Liver (tissue), 9 donors: Measurements from ENCODE around the gene HLA-F. TPM values are rescaled to one million over a fixed set of nuclear protein-coding genes. Genes with fewer than 3 reads are reported as not detected.

Experiments
- DNase-seq: peaks from one replicate; pipeline ENCODE4 v3.0.0-alpha.2; 2017; ENCODE audit warnings: low spot score
- H3K27ac ChIP-seq, 2 donors: one replicate each; pipeline ENCODE4 v1.7.0; 2013; ENCODE audit warnings: inconsistent platforms in 2 of 2, low read length in 2 of 2, control low read depth in 1 of 2, low read depth in 1 of 2, mild to moderate bottlenecking in 1 of 2
- H3K27me3 ChIP-seq, 4 donors: one replicate each; pipeline versions ENCODE4 v1.6.1 to v1.7.0; 2013; ENCODE audit warnings: low read length in 3 of 4, inconsistent platforms in 1 of 4, mild to moderate bottlenecking in 1 of 4, moderate library complexity in 1 of 4; ENCODE audit not compliant: control insufficient read depth in 4 of 4, insufficient read depth in 4 of 4
- H3K36me3 ChIP-seq, 4 donors: one replicate each; pipeline versions ENCODE4 v1.6.1 to v1.7.0; 2013; ENCODE audit warnings: low read length in 3 of 4, mild to moderate bottlenecking in 3 of 4, low read depth in 1 of 4, moderate library complexity in 1 of 4; ENCODE audit not compliant: control insufficient read depth in 4 of 4, insufficient read depth in 3 of 4
- H3K4me1 ChIP-seq, 4 donors: one replicate each; pipeline versions ENCODE4 v1.6.1 to v1.7.0; 2013; ENCODE audit warnings: low read length in 3 of 4, mild to moderate bottlenecking in 3 of 4, moderate library complexity in 1 of 4; ENCODE audit not compliant: control insufficient read depth in 4 of 4, insufficient read depth in 4 of 4
- H3K4me3 ChIP-seq, 3 donors: one replicate each; pipeline versions ENCODE4 v1.6.1 to v1.7.0; 2013; ENCODE audit warnings: low read length in 3 of 3, control low read depth in 1 of 3, low read depth in 1 of 3, mild to moderate bottlenecking in 1 of 3
- H3K9ac ChIP-seq, 2 donors: one replicate each; pipeline ENCODE4 v1.7.0; 2013; ENCODE audit warnings: low read length in 2 of 2, mild to moderate bottlenecking in 2 of 2, moderate library complexity in 2 of 2, control low read depth in 1 of 2, low read depth in 1 of 2
- H3K9me3 ChIP-seq, 4 donors: one replicate each; pipeline versions ENCODE4 v1.6.1 to v1.7.0; 2013; ENCODE audit warnings: low read length in 3 of 4; ENCODE audit not compliant: control insufficient read depth in 4 of 4
- EGR1 ChIP-seq, 2 donors: IDR thresholded peaks; 2 replicates each; pipeline ENCODE4 v1.6.1; 2016 to 2018; ENCODE audit warnings: antibody characterized with exemption in 2 of 2, low read depth in 2 of 2
- FOXA1 ChIP-seq: IDR thresholded peaks from 2 replicates; pipeline ENCODE4 v1.6.1; 2016; ENCODE audit warnings: antibody characterized with exemption
- FOXA2 ChIP-seq: IDR thresholded peaks from 2 replicates; pipeline ENCODE4 v1.6.1; 2016; ENCODE audit warnings: antibody characterized with exemption
- GABPA ChIP-seq, 2 donors: IDR thresholded peaks in 1 of 2; conservative IDR thresholded peaks in 1 of 2; 2 replicates each; pipeline ENCODE4 v1.6.1; 2016; ENCODE audit warnings: antibody characterized with exemption in 2 of 2, mild to moderate bottlenecking in 1 of 2, moderate library complexity in 1 of 2
- HNF4A ChIP-seq, 2 donors: conservative IDR thresholded peaks; 2 replicates each; pipeline ENCODE4 v1.6.1; 2016; ENCODE audit warnings: antibody characterized with exemption in 2 of 2, mild to moderate bottlenecking in 2 of 2
- HNF4G ChIP-seq: IDR thresholded peaks from 2 replicates; pipeline ENCODE4 v1.6.1; 2016; ENCODE audit warnings: antibody characterized with exemption
- JUND ChIP-seq, 2 donors: IDR thresholded peaks; 2 replicates each; pipeline ENCODE4 v1.6.1; 2016; ENCODE audit warnings: antibody characterized with exemption in 2 of 2
- NR2F2 ChIP-seq: IDR thresholded peaks from 2 replicates; pipeline ENCODE4 v1.6.1; 2016; ENCODE audit warnings: antibody characterized with exemption
- RAD21 ChIP-seq, 2 donors: IDR thresholded peaks; 2 replicates each; pipeline ENCODE4 v1.6.1; 2016; ENCODE audit warnings: antibody characterized with exemption in 2 of 2, mild to moderate bottlenecking in 2 of 2
- RXRA ChIP-seq, 2 donors: IDR thresholded peaks; 2 replicates each; pipeline ENCODE4 v1.6.1; 2017 to 2018; ENCODE audit warnings: antibody characterized with exemption in 2 of 2, mild to moderate bottlenecking in 1 of 2
- SP1 ChIP-seq: IDR thresholded peaks from 2 replicates; pipeline ENCODE4 v1.6.1; 2018; ENCODE audit warnings: antibody characterized with exemption, mild to moderate bottlenecking
- TAF1 ChIP-seq: conservative IDR thresholded peaks from 2 replicates; pipeline ENCODE4 v1.6.1; 2016; ENCODE audit warnings: antibody characterized with exemption, mild to moderate bottlenecking
- YY1 ChIP-seq: IDR thresholded peaks from 2 replicates; pipeline ENCODE4 v1.6.1; 2016; ENCODE audit warnings: antibody characterized with exemption, mild to moderate bottlenecking
- WGBS: extraction: QIAGEN DNeasy Blood & Tissue Kit; methylation state at CpG from one replicate; pipeline ENCODE4 v1.1.7; 2013; 5-methylcytosine and 5-hydroxymethylcytosine counted together
- polyA plus RNA-seq, 2 donors: library from polyadenylated mRNA; stranded (reverse) in 1 of 2; unstranded in 1 of 2; fragments of 200-250 nt in 1 of 2; fragments of >200 nt in 1 of 2; fragmentation: Nextera tagmentation in 1 of 2; extraction: Ambion mirVana in 1 of 2; gene quantifications; one replicate each; pipeline versions ENCODE4 v1.2.1 to v1.2.3, GENCODE V29; 2013 to 2015
- total RNA-seq, 2 donors: library from RNA; depleted of rRNA; stranded (reverse); fragments of >200 nt; gene quantifications; one replicate each; pipeline ENCODE4 v1.2.3, GENCODE V29; 2014
- TF ChIP-seq, protein P1 (sequence below): IDR thresholded peaks from 2 replicates; pipeline ENCODE4 v1.6.1; 2016; ENCODE audit warnings: antibody characterized with exemption, mild to moderate bottlenecking
- TF ChIP-seq, protein P2 (sequence below): IDR thresholded peaks from 2 replicates; pipeline ENCODE4 v1.6.1; 2016; ENCODE audit warnings: antibody characterized with exemption
- TF ChIP-seq, protein P3 (sequence below): fragments of 150-350 bp; IDR thresholded peaks from 2 replicates; pipeline ENCODE4 v1.5.1; 2017; ENCODE audit warnings: improper control_type of control experiment, low read depth, low read length; ENCODE audit not compliant: missing input control
- TF ChIP-seq, protein P4 (sequence below): IDR thresholded peaks from 2 replicates; pipeline ENCODE4 v1.6.1; 2016; ENCODE audit warnings: antibody characterized with exemption
- TF ChIP-seq, protein P5 (sequence below): IDR thresholded peaks from 2 replicates; pipeline ENCODE4 v1.6.1; 2016; ENCODE audit warnings: antibody characterized with exemption
- donor health status: healthy.
- donor health status: healthy.
- donor health status: healthy.
- donor health status: healthy.
- donor health status: healthy.

Gene HLA-F
- total and polyA plus RNA-seq, 4 donors, result 12.1 to 53.0 (median 31.8) TPM

DNA sequence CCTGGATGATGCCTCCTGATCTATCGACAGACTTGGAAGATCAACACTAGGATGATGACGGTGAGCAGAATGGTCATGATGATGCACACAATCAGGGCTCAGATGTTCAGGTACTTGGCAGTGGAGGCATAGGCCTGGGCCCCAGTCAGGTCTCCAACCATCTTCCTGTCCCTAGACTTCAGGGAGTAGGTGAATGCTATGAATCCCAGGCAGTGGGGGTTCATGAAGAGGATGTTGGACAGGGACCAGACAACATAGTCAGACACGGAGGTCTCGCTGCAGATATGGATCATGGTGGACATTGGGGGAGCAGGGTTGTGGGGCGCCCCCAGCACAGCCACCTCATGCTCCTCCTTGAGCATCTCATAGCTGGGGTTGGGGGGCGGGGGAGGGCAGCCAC lies 27.5 kb downstream of the HLA-F start:
- no peak overlapping the region for H3K27ac ChIP-seq
- TF ChIP-seq HNF4A (conservative IDR thresholded peaks at IDR 0.05) (no peak), SP1 (no peak), FOXA2 (no peak), RAD21 (IDR thresholded peaks at IDR 0.05) (no peak), JUND (IDR thresholded peaks at IDR 0.05) (no peak), NR2F2 (no peak), FOXA1 (no peak), GABPA (IDR thresholded peaks at IDR 0.05 in 1 of 2, conservative IDR thresholded peaks at IDR 0.05 in 1 of 2) (no peak), EGR1 (IDR thresholded peaks at IDR 0.05; ENCODE audit: low read depth in 2 of 2) (no peak), YY1 (no peak), RXRA (IDR thresholded peaks at IDR 0.05) (no peak), TAF1 (no peak), HNF4G (no peak)
- TF ChIP-seq, protein P1, sequence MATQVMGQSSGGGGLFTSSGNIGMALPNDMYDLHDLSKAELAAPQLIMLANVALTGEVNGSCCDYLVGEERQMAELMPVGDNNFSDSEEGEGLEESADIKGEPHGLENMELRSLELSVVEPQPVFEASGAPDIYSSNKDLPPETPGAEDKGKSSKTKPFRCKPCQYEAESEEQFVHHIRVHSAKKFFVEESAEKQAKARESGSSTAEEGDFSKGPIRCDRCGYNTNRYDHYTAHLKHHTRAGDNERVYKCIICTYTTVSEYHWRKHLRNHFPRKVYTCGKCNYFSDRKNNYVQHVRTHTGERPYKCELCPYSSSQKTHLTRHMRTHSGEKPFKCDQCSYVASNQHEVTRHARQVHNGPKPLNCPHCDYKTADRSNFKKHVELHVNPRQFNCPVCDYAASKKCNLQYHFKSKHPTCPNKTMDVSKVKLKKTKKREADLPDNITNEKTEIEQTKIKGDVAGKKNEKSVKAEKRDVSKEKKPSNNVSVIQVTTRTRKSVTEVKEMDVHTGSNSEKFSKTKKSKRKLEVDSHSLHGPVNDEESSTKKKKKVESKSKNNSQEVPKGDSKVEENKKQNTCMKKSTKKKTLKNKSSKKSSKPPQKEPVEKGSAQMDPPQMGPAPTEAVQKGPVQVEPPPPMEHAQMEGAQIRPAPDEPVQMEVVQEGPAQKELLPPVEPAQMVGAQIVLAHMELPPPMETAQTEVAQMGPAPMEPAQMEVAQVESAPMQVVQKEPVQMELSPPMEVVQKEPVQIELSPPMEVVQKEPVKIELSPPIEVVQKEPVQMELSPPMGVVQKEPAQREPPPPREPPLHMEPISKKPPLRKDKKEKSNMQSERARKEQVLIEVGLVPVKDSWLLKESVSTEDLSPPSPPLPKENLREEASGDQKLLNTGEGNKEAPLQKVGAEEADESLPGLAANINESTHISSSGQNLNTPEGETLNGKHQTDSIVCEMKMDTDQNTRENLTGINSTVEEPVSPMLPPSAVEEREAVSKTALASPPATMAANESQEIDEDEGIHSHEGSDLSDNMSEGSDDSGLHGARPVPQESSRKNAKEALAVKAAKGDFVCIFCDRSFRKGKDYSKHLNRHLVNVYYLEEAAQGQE, result no peak
- TF ChIP-seq, protein P2, sequence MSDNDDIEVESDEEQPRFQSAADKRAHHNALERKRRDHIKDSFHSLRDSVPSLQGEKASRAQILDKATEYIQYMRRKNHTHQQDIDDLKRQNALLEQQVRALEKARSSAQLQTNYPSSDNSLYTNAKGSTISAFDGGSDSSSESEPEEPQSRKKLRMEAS, result no peak
- TF ChIP-seq, protein P3, sequence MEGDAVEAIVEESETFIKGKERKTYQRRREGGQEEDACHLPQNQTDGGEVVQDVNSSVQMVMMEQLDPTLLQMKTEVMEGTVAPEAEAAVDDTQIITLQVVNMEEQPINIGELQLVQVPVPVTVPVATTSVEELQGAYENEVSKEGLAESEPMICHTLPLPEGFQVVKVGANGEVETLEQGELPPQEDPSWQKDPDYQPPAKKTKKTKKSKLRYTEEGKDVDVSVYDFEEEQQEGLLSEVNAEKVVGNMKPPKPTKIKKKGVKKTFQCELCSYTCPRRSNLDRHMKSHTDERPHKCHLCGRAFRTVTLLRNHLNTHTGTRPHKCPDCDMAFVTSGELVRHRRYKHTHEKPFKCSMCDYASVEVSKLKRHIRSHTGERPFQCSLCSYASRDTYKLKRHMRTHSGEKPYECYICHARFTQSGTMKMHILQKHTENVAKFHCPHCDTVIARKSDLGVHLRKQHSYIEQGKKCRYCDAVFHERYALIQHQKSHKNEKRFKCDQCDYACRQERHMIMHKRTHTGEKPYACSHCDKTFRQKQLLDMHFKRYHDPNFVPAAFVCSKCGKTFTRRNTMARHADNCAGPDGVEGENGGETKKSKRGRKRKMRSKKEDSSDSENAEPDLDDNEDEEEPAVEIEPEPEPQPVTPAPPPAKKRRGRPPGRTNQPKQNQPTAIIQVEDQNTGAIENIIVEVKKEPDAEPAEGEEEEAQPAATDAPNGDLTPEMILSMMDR, result no peak
- TF ChIP-seq, protein P4, sequence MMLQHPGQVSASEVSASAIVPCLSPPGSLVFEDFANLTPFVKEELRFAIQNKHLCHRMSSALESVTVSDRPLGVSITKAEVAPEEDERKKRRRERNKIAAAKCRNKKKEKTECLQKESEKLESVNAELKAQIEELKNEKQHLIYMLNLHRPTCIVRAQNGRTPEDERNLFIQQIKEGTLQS, result no peak
- TF ChIP-seq, protein P5, sequence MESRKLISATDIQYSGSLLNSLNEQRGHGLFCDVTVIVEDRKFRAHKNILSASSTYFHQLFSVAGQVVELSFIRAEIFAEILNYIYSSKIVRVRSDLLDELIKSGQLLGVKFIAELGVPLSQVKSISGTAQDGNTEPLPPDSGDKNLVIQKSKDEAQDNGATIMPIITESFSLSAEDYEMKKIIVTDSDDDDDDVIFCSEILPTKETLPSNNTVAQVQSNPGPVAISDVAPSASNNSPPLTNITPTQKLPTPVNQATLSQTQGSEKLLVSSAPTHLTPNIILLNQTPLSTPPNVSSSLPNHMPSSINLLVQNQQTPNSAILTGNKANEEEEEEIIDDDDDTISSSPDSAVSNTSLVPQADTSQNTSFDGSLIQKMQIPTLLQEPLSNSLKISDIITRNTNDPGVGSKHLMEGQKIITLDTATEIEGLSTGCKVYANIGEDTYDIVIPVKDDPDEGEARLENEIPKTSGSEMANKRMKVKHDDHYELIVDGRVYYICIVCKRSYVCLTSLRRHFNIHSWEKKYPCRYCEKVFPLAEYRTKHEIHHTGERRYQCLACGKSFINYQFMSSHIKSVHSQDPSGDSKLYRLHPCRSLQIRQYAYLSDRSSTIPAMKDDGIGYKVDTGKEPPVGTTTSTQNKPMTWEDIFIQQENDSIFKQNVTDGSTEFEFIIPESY, result no peak
- WGBS, result 89% methylated on average over 6 of the region's 6 CpGs
- no peaks in the 10 kb centered on the region for H3K27me3 ChIP-seq
- DNase-seq, result no peak
- H3K36me3 ChIP-seq, result no peaks in the 10 kb centered on the region
- H3K4me3 ChIP-seq, result no peak overlapping the region
- peaks cover 3 to 24% (median 14%) of the 10 kb centered on the region in 4 donors for H3K4me1 ChIP-seq
- no peaks in the 10 kb centered on the region for H3K9me3 ChIP-seq
- no peak overlapping the region for H3K9ac ChIP-seq
